Thymus (tissue), 14 donors: ENCODE measurements around the gene SERPINE1. TPM values are rescaled to one million over a fixed set of nuclear protein-coding genes. Genes with fewer than 3 reads are reported as not detected.

Experiments
- DNase-seq, 9 donors: peaks; one replicate each; pipeline ENCODE4 v3.0.0-alpha.2; 2013; ENCODE audit warnings: low spot score in 9 of 9, low read depth in 6 of 9, missing footprints in 1 of 9
- H3K27ac ChIP-seq, 2 donors: one replicate each; pipeline ENCODE4 v1.5.1; 2013; ENCODE audit warnings: control low read depth in 1 of 2, low read depth in 1 of 2, low read length in 1 of 2, mild to moderate bottlenecking in 1 of 2, moderate library complexity in 1 of 2
- H3K27me3 ChIP-seq, 2 donors: one replicate each; pipeline ENCODE4 v1.5.1; 2013; ENCODE audit warnings: low read length in 1 of 2; ENCODE audit not compliant: control insufficient read depth in 2 of 2, insufficient read depth in 1 of 2
- H3K36me3 ChIP-seq, 2 donors: one replicate each; pipeline ENCODE4 v1.5.1; 2013; ENCODE audit warnings: low read length in 1 of 2, mild to moderate bottlenecking in 1 of 2, moderate library complexity in 1 of 2; ENCODE audit not compliant: control insufficient read depth in 2 of 2, insufficient read depth in 2 of 2
- H3K4me1 ChIP-seq, 2 donors: one replicate each; pipeline ENCODE4 v1.5.1; 2013; ENCODE audit warnings: low read length in 2 of 2; ENCODE audit not compliant: control insufficient read depth in 2 of 2, insufficient read depth in 2 of 2
- H3K4me3 ChIP-seq, 2 donors: one replicate each; pipeline ENCODE4 v1.5.1; 2013; ENCODE audit warnings: low read length in 2 of 2, control low read depth in 1 of 2, mild to moderate bottlenecking in 1 of 2
- H3K9me3 ChIP-seq, 2 donors: one replicate each; pipeline ENCODE4 v1.5.1; 2013; ENCODE audit warnings: low read length in 1 of 2, mild to moderate bottlenecking in 1 of 2; ENCODE audit not compliant: control insufficient read depth in 2 of 2, insufficient read depth in 1 of 2
- WGBS: extraction: QIAGEN DNeasy Blood & Tissue Kit; methylation state at CpG from one replicate; pipeline ENCODE4 v1.1.7; 2013; 5-methylcytosine and 5-hydroxymethylcytosine counted together
- long read RNA-seq, 10 donors: transcript quantifications; one replicate each; lab custom pipeline, GENCODE V29; 2026
- polyA plus RNA-seq: library from polyadenylated mRNA; stranded (reverse); fragments of 200-250 nt; gene quantifications from one replicate; pipeline ENCODE4 v1.2.3, GENCODE V29; 2013
- total RNA-seq: library from RNA; stranded (reverse); fragments of 120-200 nt; gene quantifications from one replicate; pipeline ENCODE4 v1.2.4, GENCODE V29; 2013
- donor health status: healthy.

Gene SERPINE1
- total RNA-seq (2.1 TPM), polyA plus RNA-seq (7.3 TPM)
- long read RNA-seq, donor 1: 0 reads
- long read RNA-seq, donor 2: 0 reads
- long read RNA-seq, donor 3: 0 reads
- long read RNA-seq, donor 4: 0 reads
- long read RNA-seq, donor 5, partial matches to known transcripts: 0 of 1 reads
- long read RNA-seq, donor 5, other reads (novel, unspliced or antisense): 0 of 1 reads
- long read RNA-seq, donor 6, partial matches to known transcripts: 0 of 1 reads
- long read RNA-seq, donor 6, other reads (novel, unspliced or antisense): 0 of 1 reads
- long read RNA-seq, donor 7, partial matches to known transcripts: 0 of 1 reads
- long read RNA-seq, donor 7, other reads (novel, unspliced or antisense): 0 of 1 reads
- long read RNA-seq, donor 8: 0 reads
- long read RNA-seq, donor 9: 0 reads
- long read RNA-seq, donor 10: 0 reads

DNA sequence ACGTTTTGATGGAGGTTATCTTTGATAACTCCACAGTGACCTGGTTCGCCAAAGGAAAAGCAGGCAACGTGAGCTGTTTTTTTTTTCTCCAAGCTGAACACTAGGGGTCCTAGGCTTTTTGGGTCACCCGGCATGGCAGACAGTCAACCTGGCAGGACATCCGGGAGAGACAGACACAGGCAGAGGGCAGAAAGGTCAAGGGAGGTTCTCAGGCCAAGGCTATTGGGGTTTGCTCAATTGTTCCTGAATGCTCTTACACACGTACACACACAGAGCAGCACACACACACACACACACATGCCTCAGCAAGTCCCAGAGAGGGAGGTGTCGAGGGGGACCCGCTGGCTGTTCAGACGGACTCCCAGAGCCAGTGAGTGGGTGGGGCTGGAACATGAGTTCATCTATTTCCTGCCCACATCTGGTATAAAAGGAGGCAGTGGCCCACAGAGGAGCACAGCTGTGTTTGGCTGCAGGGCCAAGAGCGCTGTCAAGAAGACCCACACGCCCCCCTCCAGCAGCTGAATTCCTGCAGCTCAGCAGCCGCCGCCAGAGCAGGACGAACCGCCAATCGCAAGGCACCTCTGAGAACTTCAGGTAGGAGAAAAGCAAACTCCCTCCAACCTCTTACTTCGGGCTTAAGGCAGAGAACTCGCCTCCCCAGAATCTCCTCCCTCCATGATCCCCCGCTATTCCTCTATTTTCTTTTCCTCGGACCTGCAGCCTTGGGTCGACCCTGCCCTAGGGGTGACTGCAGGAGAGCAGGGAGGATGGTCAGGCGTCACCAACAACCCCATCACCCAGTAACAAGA, at the start of gene SERPINE1:
TSS of gene SERPINE1 (plus strand) at position 454 of the 809 bp plus-strand sequence. CDS start 1,290 bp downstream, outside the sequence.
- peaks cover 4 to 36% of the 10 kb centered on the region in 2 donors for H3K27me3 ChIP-seq
- H3K9me3 ChIP-seq: no peaks in the 10 kb centered on the region
- H3K4me1 ChIP-seq: peaks cover 33 to 44% of the 10 kb centered on the region in 2 donors
- peak within 1 kb of the TSS in 1 of 2 donors; percentile 28 for H3K4me3 ChIP-seq
- DNase-seq: peak; percentile 38 to 86 (median 60)
- no peaks in the 10 kb centered on the region for H3K36me3 ChIP-seq
- 9% methylated on average over 22 of the region's 22 CpGs for WGBS
- peak within 1 kb of the TSS; percentile 59 to 62 for H3K27ac ChIP-seq

DNA sequence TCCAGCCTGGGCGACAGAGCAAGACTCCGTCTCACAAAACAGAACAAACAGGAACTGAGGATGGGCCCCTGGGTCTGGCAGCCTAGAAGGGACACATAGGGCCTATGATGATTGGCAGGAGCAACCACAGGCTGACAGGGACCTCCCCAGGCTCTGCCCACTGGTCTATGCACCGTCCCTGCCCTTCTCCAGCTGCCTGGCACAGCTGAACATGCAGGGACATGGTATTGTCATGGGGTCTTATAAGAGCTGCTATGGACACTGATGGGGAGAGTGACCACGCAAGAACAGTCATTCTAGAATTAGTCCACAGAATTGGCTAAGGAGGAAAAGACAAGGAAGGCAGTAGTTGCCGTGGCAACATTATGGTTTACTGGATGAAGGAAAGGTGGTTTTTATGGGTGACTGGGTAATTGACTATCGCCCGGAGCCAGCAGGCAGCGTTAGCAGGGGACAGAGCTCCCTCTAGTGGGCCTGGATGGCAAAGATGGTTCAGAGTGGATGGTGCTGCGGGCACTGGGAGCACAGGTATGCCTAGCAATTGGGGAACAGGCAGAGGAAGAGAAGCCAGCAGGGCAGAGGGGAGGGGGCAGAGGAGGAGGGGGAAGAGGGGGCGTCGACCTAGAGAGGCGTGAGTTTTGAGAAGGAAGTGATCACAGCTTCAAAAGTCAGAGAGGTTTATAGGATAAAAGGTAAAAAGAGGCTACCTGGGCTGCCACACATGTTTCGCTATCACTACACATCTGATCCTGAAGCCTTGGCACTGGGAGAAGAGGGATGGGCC, 49.4 kb upstream of the SERPINE1 start:
- H3K4me3 ChIP-seq: no peak overlapping the region
- H3K36me3 ChIP-seq: no peaks in the 10 kb centered on the region
- WGBS: 19% methylated on average over 13 of the region's 13 CpGs
- no peak overlapping the region for H3K27ac ChIP-seq
- peak; percentile 42 to 87 (median 69) for DNase-seq
- no peaks in the 10 kb centered on the region for H3K9me3 ChIP-seq
- H3K27me3 ChIP-seq: peaks cover 0 to 18% of the 10 kb centered on the region in 2 donors
- H3K4me1 ChIP-seq: no peaks in the 10 kb centered on the region

DNA sequence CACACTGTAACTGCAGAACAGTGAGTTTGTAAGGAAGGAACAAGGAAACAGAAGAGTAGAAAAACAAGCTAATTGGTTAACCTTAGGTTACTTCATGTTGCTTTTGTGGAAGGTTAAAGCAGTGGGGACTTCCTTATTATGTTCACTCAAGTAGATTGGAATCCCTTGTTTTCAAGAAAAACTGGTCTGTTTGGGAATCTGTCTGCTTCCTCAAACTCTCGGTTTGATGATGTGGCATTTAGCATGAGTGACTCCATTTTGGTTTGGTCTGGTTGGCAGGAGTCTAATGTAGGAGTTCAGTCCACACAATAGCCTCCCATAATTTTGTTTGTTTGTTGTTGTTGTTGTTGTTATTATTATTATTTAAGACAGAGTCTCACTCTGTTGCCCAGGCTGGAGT, 45.5 kb upstream of the SERPINE1 start:
- H3K27ac ChIP-seq: no peak overlapping the region
- 79% methylated on average over 1 of the region's 1 CpG for WGBS
- H3K4me1 ChIP-seq: peaks cover 10 to 14% of the 10 kb centered on the region in 2 donors
- H3K9me3 ChIP-seq: no peaks in the 10 kb centered on the region
- peaks cover 0 to 5% of the 10 kb centered on the region in 2 donors for H3K27me3 ChIP-seq
- no peaks in the 10 kb centered on the region for H3K36me3 ChIP-seq
- no peak for DNase-seq
- no peak overlapping the region for H3K4me3 ChIP-seq

DNA sequence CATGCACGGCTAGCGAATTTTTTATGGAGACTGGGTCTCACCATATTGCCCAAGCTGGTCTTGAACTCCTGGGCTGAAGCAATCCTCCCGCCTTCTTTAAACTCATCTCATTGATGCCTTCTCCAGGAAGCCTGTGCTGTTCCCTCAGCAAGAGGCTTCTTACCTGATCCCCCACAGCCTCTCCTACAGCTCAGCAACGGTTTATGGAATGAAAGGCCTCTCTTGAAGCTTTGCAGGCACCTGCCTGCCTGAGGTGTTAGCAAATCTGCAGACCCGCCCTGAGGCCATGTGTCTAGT, 42.1 kb upstream of the SERPINE1 start:
- Histone ChIP-seq H3K36me3 (peaks cover 31 to 33% of the 10 kb centered on the region in 2 donors), H3K27me3 (no peaks in the 10 kb centered on the region), H3K27ac (peak overlapping the region; percentile 90 to 92), H3K9me3 (no peaks in the 10 kb centered on the region), H3K4me1 (peaks cover 13 to 18% of the 10 kb centered on the region in 2 donors), H3K4me3 (peak overlapping the region; percentile 79 to 98)
- DNase-seq: no peak
- 66% methylated on average over 5 of the region's 5 CpGs for WGBS

DNA sequence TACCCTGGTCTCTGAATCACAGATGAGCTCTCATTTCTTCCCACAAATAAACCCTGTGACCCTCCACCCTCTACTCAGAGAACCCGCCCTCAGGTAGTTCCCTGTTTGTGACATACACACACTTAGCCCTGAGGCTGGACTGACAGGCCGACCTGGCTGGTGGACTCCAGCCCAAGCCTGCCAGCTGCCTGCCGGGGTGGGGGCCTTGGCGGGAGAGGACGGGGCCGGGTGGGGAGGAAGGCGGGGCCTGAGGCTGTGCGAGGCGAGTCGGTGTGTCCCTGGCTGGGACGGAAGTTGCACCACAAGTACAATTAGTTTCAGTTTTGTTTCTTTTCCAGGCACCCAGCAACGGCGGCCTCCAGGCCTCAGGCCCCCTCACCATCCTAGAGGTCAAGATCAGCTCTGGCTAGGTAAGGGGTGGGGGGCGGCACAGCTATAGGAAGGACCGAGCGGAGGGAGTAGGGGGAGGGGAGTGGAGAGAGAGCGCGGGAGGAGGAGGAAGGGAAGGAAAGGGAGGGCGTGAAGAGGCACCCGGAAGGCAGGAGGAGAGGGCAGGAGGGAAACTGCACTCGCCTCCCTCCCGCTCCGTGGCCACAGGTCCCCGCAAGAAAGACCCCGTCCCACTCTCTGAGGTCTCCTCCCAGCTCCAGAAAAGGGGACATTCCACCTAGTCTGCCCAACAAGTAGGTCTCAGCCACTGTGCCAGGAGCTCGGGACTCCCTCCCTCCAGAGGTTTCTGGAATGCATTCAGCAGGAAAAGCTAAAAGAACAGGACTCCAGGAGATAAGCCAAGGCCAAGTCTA, 41.5 kb upstream of the SERPINE1 start, which contains the start of gene TRIM56:
TSS of gene TRIM56 (plus strand) at position 320 of the 803 bp plus-strand sequence. CDS start 1,832 bp downstream, outside the sequence.
- H3K9me3 ChIP-seq: no peaks in the 10 kb centered on the region
- peak within 1 kb of the TSS; percentile 79 to 98 for H3K4me3 ChIP-seq
- H3K27ac ChIP-seq: peak within 1 kb of the TSS; percentile 90 to 92
- peaks cover 34% of the 10 kb centered on the region in 2 donors for H3K36me3 ChIP-seq
- peak; percentile 49 to 87 (median 66) for DNase-seq
- WGBS: under 1% methylated on average over 26 of the region's 26 CpGs
- peaks cover 13 to 18% of the 10 kb centered on the region in 2 donors for H3K4me1 ChIP-seq
- no peaks in the 10 kb centered on the region for H3K27me3 ChIP-seq

DNA sequence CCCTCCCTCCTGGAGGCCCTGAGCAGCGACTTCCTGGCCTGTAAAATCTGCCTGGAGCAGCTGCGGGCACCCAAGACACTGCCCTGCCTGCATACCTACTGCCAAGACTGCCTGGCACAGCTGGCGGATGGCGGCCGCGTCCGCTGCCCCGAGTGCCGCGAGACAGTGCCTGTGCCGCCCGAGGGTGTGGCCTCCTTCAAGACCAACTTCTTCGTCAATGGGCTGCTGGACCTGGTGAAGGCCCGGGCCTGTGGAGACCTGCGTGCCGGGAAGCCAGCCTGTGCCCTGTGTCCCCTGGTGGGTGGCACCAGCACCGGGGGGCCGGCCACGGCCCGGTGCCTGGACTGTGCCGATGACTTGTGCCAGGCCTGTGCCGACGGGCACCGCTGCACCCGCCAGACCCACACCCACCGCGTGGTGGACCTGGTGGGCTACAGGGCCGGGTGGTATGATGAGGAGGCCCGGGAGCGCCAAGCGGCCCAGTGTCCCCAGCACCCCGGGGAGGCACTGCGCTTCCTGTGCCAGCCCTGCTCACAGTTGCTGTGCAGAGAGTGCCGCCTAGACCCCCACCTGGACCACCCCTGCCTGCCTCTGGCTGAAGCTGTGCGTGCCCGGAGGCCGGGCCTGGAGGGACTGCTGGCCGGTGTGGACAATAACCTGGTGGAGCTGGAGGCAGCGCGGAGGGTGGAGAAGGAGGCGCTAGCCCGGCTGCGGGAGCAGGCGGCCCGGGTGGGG, 39.4 kb upstream of the SERPINE1 start:
- Histone ChIP-seq H3K9me3 (no peaks in the 10 kb centered on the region), H3K4me1 (peaks cover 13 to 18% of the 10 kb centered on the region in 2 donors), H3K27ac (no peak overlapping the region), H3K36me3 (peaks cover 34 to 39% of the 10 kb centered on the region in 2 donors), H3K27me3 (no peaks in the 10 kb centered on the region), H3K4me3 (no peak overlapping the region)
- WGBS: 98% methylated on average over 45 of the region's 45 CpGs
- no peak for DNase-seq

DNA sequence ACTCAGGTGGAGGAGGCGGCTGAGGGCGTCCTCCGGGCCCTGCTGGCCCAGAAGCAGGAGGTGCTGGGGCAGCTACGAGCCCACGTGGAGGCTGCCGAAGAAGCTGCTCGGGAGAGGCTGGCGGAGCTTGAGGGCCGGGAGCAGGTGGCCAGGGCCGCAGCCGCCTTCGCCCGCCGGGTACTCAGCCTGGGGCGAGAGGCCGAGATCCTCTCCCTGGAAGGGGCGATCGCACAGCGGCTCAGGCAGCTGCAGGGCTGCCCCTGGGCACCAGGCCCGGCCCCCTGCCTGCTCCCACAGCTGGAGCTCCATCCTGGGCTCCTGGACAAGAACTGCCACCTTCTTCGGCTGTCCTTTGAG, 38.9 kb upstream of the SERPINE1 start:
- no peak for DNase-seq
- H3K27me3 ChIP-seq: no peaks in the 10 kb centered on the region
- no peak overlapping the region for H3K27ac ChIP-seq
- 96% methylated on average over 21 of the region's 21 CpGs for WGBS
- no peak overlapping the region for H3K4me3 ChIP-seq
- H3K9me3 ChIP-seq: no peaks in the 10 kb centered on the region
- peaks cover 13 to 18% of the 10 kb centered on the region in 2 donors for H3K4me1 ChIP-seq
- peaks cover 34 to 39% of the 10 kb centered on the region in 2 donors for H3K36me3 ChIP-seq
